ENCODE results near the gene PADI2.

The PADI2 gene

DNA sequence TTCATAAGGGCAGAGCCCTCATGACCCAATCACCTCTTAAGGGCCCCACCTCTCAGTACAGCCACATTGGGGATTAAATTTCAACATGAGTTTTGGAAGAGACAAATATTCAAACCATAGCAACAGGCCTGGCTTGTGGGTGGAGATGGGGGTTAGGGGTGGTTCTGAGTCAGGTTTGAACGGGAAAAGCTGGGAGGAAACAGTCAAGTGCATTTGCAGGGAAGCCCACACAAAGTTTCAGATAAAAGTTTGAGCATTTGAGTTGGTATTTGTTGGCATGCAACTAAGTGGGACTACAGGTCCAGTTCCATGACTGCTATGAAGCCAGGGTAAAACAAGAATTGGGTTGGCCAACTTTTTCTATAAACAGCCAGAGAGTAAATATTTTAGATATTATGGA, 21.0 kb upstream of the PADI2 start:
- no peak overlapping the region for H3K4me3 ChIP-seq (replicated peaks; ENCODE audit: low read depth, low read length)
- TF ChIP-seq, protein P1, sequence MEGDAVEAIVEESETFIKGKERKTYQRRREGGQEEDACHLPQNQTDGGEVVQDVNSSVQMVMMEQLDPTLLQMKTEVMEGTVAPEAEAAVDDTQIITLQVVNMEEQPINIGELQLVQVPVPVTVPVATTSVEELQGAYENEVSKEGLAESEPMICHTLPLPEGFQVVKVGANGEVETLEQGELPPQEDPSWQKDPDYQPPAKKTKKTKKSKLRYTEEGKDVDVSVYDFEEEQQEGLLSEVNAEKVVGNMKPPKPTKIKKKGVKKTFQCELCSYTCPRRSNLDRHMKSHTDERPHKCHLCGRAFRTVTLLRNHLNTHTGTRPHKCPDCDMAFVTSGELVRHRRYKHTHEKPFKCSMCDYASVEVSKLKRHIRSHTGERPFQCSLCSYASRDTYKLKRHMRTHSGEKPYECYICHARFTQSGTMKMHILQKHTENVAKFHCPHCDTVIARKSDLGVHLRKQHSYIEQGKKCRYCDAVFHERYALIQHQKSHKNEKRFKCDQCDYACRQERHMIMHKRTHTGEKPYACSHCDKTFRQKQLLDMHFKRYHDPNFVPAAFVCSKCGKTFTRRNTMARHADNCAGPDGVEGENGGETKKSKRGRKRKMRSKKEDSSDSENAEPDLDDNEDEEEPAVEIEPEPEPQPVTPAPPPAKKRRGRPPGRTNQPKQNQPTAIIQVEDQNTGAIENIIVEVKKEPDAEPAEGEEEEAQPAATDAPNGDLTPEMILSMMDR (IDR thresholded peaks at IDR 0.05; ENCODE audit: low read length, missing control alignments): no peak
- peak; percentile 39 for DNase-seq (ENCODE audit: low read depth)

DNA sequence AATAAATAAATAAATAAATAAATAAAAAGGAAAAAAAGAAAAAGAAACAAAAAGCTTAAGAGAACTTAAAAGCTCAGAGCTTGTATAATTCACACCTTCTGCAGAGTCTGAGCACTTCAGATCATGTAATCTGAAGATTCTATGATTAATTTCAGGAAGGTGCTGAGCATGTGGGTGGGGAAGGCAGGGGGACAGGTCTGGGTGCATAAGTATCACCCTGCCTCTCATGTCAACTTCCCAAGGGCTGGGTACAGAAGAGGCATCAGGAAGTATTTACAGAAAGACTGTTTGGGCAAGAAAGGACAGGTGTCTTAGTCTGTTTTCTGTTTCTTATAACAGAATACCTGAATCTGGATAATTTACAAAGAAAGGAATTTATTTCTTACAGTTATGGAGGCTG, 20.4 kb upstream of the PADI2 start:
- H3K4me3 ChIP-seq (replicated peaks; ENCODE audit: low read depth, low read length): no peak overlapping the region
- TF ChIP-seq, protein P1 (IDR thresholded peaks at IDR 0.05; ENCODE audit: low read length, missing control alignments): no peak
- no peak for DNase-seq (ENCODE audit: low read depth)

DNA sequence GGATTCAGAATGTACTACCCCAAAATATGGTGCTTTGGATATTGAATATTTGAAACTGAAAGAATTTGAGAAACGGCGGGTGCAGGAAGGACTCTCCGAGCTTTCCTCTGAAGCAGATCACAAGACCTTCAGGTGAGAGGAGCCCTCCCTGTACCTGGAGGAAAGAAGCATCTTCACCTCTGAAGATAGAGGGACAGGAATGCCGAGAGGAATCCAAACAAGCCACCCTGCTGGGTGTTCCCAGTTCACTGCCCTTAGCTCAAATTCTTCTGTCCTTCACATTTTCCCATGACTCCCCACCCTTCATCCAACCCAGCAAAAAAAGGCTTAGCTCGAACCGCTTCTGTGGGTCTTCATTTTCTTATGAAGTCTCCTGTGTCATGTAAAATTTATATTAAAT, 18.2 kb upstream of the PADI2 start:
- no peak overlapping the region for H3K4me3 ChIP-seq (replicated peaks; ENCODE audit: low read depth, low read length)
- TF ChIP-seq, protein P1 (IDR thresholded peaks at IDR 0.05; ENCODE audit: low read length, missing control alignments): no peak
- no peak for DNase-seq (ENCODE audit: low read depth)

DNA sequence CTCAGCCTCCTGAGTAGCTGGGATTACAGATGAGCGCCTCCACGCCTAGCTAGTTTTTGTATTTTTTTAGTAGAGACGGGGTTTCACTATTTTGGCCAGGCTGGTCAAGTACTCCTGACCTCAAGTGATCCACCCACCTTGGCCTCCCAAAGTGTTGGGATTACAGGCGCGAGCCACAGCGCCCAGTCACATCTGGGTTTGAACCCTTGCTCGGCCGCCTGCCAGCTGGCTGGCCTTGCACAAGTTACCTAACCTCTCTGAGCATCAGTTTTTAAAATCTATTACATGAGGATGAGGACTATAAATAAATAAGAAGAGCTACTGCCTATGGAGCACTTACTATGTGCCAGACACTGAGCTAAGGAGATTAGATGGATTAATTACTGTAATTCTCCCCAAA, 17.7 kb upstream of the PADI2 start:
- DNase-seq (ENCODE audit: low read depth): no peak
- TF ChIP-seq, protein P1 (IDR thresholded peaks at IDR 0.05; ENCODE audit: low read length, missing control alignments): no peak

DNA sequence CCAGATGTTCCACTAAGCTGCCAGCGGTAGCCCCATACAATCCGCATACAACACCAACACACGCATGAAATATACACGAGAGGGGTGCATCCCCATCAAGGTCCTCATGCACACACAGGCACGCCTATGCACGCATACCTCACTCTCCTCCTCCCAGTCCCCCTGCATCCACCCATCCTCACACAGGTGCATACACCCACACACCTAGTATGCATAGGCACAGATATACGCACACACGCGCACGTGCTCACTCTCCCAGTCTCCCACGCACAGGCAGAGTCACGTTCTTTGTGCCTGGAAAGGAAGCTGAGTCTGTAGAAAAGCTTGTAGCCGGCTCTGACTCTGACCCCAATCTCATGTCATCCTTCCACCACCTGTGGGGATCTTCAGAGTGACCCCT, 16.9 kb upstream of the PADI2 start:
- H3K4me3 ChIP-seq (replicated peaks; ENCODE audit: low read depth, low read length): no peak overlapping the region
- DNase-seq (ENCODE audit: low read depth): no peak
- TF ChIP-seq, protein P1 (IDR thresholded peaks at IDR 0.05; ENCODE audit: low read length, missing control alignments): no peak

More for the DNA sequence above, 17.7 kb upstream of the PADI2 start:
- no peak overlapping the region for H3K4me3 ChIP-seq (replicated peaks; ENCODE audit: low read depth, low read length)

DNA sequence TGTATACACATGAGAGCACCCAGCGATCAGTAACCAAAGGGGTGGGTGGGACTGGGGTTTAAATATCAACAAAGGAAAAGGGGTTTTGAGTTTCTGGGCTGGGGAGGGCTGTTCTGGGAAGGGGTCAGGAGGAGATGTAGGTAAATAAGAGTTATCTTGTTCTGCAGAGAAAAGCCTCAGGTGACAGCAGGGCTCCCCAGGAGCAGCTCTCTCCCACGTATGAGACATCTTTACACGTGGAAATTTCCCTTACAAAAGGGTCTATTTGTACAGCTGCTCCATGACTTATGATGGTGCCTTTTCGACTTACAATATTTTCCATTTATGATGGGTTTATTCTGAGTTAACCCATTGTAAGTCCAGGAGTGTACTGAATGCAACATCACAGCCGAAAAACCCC, 16.3 kb upstream of the PADI2 start:
- no peak overlapping the region for H3K4me3 ChIP-seq (replicated peaks; ENCODE audit: low read depth, low read length)
- TF ChIP-seq, protein P1 (IDR thresholded peaks at IDR 0.05; ENCODE audit: low read length, missing control alignments): no peak
- no peak for DNase-seq (ENCODE audit: low read depth)

DNA sequence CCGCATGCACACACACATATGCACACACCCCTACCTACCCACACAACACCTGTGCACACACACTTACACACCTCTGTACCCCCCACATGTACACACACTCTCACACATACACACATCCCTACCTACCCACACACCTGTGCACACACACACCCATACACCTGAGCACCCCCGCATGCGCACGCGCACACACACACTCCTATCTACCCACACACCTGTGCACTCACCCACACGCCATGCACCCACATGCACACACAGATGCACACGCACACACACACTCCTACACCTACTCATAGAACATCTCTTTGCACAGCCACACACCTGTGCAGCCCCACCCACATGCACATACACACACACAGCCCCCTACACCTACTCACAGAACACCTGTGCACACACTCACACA, 15.5 kb upstream of the PADI2 start:
- no peak for DNase-seq (ENCODE audit: low read depth)
- TF ChIP-seq, protein P1 (IDR thresholded peaks at IDR 0.05; ENCODE audit: low read length, missing control alignments): no peak
- H3K4me3 ChIP-seq (replicated peaks; ENCODE audit: low read depth, low read length): no peak overlapping the region

Measured in fibroblast of pulmonary artery (primary cell).